ENCODE results near the gene CAMTA1.

DNA sequence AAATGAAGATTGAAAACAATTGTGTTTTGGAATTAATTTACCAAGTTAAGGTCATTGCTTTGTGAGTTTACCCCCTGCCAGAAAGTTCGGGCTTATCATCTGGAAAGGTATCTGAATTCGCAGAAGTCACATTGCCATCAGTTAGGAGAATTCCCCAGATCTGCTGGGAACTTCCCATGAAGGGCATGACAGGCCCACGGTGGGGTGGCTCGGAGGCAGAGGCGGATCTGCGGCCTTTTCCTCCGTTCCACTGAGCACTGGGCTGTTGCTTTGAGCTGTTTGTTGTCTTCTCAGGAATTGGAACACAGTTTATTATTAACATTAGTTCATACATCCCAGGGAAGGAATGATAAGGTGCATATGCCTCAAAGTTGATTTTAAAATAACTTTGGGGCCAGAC is 320.0 kb downstream of the CAMTA1 start:
- TF ChIP-seq, protein P1, sequence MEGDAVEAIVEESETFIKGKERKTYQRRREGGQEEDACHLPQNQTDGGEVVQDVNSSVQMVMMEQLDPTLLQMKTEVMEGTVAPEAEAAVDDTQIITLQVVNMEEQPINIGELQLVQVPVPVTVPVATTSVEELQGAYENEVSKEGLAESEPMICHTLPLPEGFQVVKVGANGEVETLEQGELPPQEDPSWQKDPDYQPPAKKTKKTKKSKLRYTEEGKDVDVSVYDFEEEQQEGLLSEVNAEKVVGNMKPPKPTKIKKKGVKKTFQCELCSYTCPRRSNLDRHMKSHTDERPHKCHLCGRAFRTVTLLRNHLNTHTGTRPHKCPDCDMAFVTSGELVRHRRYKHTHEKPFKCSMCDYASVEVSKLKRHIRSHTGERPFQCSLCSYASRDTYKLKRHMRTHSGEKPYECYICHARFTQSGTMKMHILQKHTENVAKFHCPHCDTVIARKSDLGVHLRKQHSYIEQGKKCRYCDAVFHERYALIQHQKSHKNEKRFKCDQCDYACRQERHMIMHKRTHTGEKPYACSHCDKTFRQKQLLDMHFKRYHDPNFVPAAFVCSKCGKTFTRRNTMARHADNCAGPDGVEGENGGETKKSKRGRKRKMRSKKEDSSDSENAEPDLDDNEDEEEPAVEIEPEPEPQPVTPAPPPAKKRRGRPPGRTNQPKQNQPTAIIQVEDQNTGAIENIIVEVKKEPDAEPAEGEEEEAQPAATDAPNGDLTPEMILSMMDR (IDR thresholded peaks at IDR 0.05) = no peak
- no peak for TF ChIP-seq EZH2phosphoT487 (IDR thresholded peaks at IDR 0.05)

All from neural progenitor cell (in vitro differentiated cells).